HG02798 (cell line): Measurements from ENCODE around the gene ERCC6.

Experiments
- ATAC-seq: cut with Tn5 transposase; IDR thresholded peaks from one replicate; pipeline ENCODE4 v1.9.1; 2021; ENCODE audit warnings: mild to moderate bottlenecking; ENCODE audit not compliant: unreplicated experiment, poor library complexity

ERCC6 gene

GRCh38 chr10:49465736-49466135, 73.2 kb downstream of the ERCC6 start:
- no peak for ATAC-seq
